T47D (cell line): Measurements from ENCODE around the gene TST.
A peak's percentile ranks its signal among the peaks of the same experiment; 100 is the strongest.
"Not testable (repeated sequence)": the region's sequence is repeated elsewhere in the genome, so short reads cannot be mapped to it uniquely, and the experiment has no call there.

Source experiments
- DNase-seq, 2 experiments: peaks; one replicate each; pipeline versions ENCODE4 v3.0.0 to v3.0.0-alpha.2; 2011 to 2012; ENCODE audit warnings: low read depth in 1 of 2, low spot score in 1 of 2
- JUND ChIP-seq: IDR thresholded peaks from 2 replicates; pipeline ENCODE4 v1.6.1; 2012; ENCODE audit warnings: low read depth
- in situ Hi-C: cut with HindIII; loops from 2 replicates; pipeline ENCODE4 v1.10.0; 2016; ENCODE audit warnings: low sequenced_read_pairs, low pct_unique_long_range_greater_than_20kb

The TST gene

DNA sequence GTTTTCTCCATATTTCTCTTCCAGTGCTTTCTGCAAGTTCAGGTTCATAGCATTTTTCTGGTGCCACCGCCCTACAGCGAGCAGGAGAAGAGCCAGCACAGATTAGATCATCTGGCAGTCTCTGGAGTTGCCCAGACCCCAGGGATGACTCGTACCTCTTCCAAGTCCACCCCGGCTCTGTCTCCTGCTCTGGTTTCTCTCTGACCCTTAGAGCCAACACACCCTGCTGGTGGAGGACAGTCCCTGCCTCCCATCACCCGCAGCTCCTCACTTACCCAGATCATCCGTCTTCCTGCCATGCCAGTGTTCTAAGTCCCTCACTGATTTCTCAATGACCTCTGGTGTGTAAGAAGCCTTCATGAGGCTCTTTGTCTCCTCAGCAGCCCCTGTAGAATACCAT is 28.0 kb downstream of the TST start:
- DNase-seq: no peak
- in situ Hi-C loops: no loop called here
- TF ChIP-seq JUND: no peak

DNA sequence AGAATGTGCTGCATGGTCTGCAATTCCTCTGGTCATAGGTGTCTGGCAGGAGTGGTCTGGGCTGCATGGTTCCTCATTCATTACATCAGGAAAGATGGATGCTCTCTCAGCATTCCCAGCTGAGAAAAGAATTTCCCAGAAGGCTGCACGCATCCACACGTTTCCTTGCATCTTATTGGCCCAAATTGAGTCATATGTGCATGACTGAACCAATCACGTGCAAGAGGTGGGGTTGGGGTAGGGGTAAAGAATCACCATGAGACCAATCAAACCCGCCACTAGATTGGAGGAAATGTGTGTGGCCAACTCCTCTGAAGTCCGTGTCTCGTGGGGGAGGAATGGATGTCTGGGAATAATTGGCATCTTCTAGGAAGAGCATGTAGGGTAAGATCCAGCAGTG is 28.8 kb downstream of the TST start:
- DNase-seq: no peak
- TF ChIP-seq JUND: no peak
- in situ Hi-C loops: no loop called here

GRCh38 chr22:36989012-36989411 is 30.2 kb downstream of the TST start:
- in situ Hi-C loops, DNase-seq: not testable (repeated sequence)

DNA sequence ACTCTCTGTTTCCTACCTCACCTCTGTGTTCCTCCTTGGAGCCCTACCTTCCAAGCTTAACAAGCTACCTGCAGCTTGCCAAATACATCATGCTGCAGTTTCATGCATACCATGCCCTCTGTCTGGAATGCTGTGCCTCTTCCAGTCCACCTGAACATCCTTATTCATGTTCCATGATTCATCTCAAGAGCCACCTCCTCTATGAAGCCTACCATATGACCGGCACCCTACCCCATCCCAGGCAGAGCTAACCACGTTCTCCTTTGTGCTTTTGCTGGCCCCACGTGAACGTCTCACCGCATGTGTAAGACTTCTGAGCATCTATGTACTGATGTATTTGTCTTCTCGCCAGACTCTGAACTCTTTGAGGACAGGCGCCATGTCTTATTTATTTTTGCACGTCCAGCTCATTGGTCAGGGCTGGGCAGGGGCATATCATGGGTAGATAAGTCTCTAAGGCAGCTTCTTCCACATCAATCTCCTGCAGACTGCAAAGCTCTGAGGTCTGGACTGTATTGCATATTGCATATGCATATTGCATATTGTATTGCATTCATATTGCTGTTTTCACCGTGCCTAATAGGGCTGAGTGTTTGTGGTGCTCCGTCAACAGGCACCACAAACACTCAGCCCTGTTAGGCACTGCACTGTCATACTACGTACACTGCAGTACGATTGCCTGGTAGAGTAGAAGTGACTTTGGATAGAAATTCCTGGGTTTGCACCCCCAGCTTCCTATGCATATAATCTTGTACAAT is 31.0 kb downstream of the TST start:
- DNase-seq: no peak
- no peak for TF ChIP-seq JUND
- in situ Hi-C loops: no loop called here

DNA sequence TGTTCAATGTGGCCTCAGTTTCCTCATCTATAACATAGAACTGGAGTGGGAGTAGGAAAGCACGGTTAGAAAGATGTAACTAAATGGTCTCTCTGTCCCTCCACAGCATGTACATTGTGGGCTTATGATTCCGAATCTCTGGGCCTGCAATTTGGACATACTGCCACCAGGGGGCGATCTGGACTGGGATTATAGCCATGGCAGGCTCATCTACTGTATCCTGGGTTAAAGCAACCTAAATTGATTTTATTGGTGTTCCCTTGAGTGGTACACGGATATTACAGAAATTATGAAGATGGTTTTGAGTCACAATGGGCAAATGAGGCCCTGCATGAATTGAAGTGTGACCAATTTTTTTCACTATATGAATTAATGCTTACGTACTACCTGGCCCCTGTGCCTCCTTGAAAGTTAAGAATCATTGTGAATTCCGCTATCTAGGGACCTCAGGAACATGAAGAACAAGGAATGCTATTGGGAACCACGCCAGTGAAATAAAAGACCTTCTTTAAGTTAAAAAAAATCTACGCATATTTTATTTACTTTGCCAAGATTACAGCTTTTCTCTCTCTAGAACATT is 32.9 kb downstream of the TST start:
- DNase-seq: no peak
- in situ Hi-C loops: no loop called here

DNA sequence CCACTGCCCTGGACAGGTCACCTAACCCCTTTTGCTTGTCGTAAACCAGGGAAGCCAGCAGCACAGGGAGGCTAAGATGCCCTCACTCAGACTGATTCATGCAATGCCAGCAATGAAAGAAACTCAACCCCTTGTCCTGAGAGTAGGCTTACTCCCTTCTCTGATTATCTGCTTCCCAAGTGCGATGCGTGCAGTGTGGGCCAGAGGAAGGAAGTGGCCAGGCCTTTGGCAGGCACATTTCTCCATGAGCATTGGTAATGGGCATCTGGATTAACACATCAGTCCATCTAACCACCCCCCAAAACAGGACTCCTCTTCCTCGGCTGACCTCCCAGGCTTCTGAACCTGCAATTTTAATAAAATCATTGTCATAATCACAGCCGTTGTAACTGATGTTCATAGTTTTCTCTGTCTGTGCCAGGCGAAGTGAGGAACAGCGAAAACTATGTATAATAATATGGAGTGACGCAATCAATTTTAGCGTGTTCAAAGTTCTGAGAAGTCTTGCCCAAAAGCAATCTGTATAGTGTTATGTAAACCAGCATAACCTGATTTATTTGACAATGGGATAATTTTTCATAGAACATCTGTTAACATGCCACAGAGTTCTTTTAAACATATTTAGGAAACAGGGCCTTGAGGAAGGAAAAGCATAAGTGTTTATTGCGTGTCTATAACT is 33.9 kb downstream of the TST start:
- in situ Hi-C loops: no loop called here
- TF ChIP-seq JUND: no peak
- DNase-seq: no peak

More for the DNA sequence above, 32.9 kb downstream of the TST start:
- TF ChIP-seq JUND: no peak

DNA sequence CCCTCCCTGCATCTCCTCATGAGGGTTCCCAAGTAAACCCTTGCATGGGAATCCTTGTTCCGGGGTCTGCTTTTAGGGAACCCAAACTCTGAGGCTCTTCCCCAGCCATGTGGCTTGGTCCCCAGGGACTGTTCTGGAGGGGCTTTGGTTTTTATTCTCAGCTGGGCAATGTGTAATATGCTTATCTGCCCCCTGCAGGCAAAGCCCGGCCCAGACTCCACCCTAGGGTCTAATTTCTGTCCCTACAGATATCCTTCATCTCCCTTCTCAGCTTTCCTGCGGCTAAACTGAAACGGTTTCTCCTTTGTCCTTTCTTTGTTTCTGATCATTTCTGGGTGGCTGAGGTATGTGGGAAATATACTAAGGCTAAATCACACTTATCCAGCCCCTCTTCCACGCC is 37.1 kb downstream of the TST start:
- in situ Hi-C loops: no loop called here
- no peak for DNase-seq
- no peak for TF ChIP-seq JUND

- TF ChIP-seq JUND: no peak
- no peak for DNase-seq
- in situ Hi-C loops: no loop called here
Measured at GRCh38 chr22:36981247-36981775, 37.9 kb downstream of the TST start.

GRCh38 chr22:36979016-36979910 is 40.0 kb downstream of the TST start:
- DNase-seq: no peak
- in situ Hi-C loops: no loop called here
- no peak for TF ChIP-seq JUND

GRCh38 chr22:36977947-36978660 is 41.1 kb downstream of the TST start:
- DNase-seq: peak; percentile 72 to 80
- TF ChIP-seq JUND: no peak
- in situ Hi-C loops: no loop called here

GRCh38 chr22:36977401-36977861 is 41.8 kb downstream of the TST start:
- peak in 1 of 2 experiments; percentile 27 for DNase-seq
- no peak for TF ChIP-seq JUND
- in situ Hi-C loops: no loop called here

GRCh38 chr22:36976606-36977005 is 42.6 kb downstream of the TST start:
- in situ Hi-C loops: no loop called here
- no peak for DNase-seq
- TF ChIP-seq JUND: no peak
